CD4-positive, alpha-beta T cell treated with Interleukin-6 at 100 ng/mL for 8 hours (primary cell): ENCODE measurements around the gene DMD.
"Not testable (repeated sequence)": the region's sequence is repeated elsewhere in the genome, so short reads cannot be mapped to it uniquely, and the experiment has no call there.

Experiments used
- DNase-seq: peaks from one replicate; pipeline ENCODE4 v3.0.0-alpha.2; 2020; ENCODE audit warnings: mixed read lengths, low spot score

Gene DMD

GRCh38 chrX:32269866-32270265 lies 941.5 kb downstream of the DMD start:
- DNase-seq, result no peak

GRCh38 chrX:32268207-32268606 lies 943.1 kb downstream of the DMD start:
- DNase-seq, result no peak

GRCh38 chrX:32267796-32268195 lies 943.6 kb downstream of the DMD start:
- no peak for DNase-seq

- DNase-seq, result not testable (repeated sequence)
These were observed 964.7 kb downstream of the DMD start for GRCh38 chrX:32246675-32247074.

- DNase-seq, result no peak
These were observed 1015.7 kb downstream of the DMD start for GRCh38 chrX:32195611-32196010.

GRCh38 chrX:32191316-32191715 lies 1020.0 kb downstream of the DMD start:
- no peak for DNase-seq

GRCh38 chrX:32185160-32185559 lies 1026.2 kb downstream of the DMD start:
- DNase-seq, result no peak

- no peak for DNase-seq
These were observed 1028.3 kb downstream of the DMD start for GRCh38 chrX:32183066-32183465.

GRCh38 chrX:32176510-32176909 lies 1034.8 kb downstream of the DMD start:
- no peak for DNase-seq

GRCh38 chrX:32170481-32170880 lies 1040.9 kb downstream of the DMD start:
- no peak for DNase-seq

GRCh38 chrX:32155044-32155638 lies 1056.2 kb downstream of the DMD start:
- DNase-seq, result no peak

GRCh38 chrX:32153585-32153984 lies 1057.8 kb downstream of the DMD start:
- no peak for DNase-seq

GRCh38 chrX:32150141-32150540 lies 1061.2 kb downstream of the DMD start:
- DNase-seq, result no peak

- no peak for DNase-seq
These were observed 1069.5 kb downstream of the DMD start for GRCh38 chrX:32141841-32142240.

GRCh38 chrX:32139476-32139875 lies 1071.9 kb downstream of the DMD start:
- DNase-seq, result no peak

- DNase-seq, result no peak
These were observed 1073.8 kb downstream of the DMD start for GRCh38 chrX:32137525-32137924.

- no peak for DNase-seq
These were observed 1084.4 kb downstream of the DMD start for GRCh38 chrX:32126997-32127396.

- DNase-seq, result no peak
These were observed 1092.5 kb downstream of the DMD start for GRCh38 chrX:32118832-32119231.

- DNase-seq, result no peak
These were observed 1095.3 kb downstream of the DMD start for GRCh38 chrX:32116047-32116446.

- DNase-seq, result no peak
These were observed 1123.7 kb downstream of the DMD start for GRCh38 chrX:32087663-32088062.

- DNase-seq, result no peak
These were observed 1126.6 kb downstream of the DMD start for GRCh38 chrX:32084757-32085156.

- no peak for DNase-seq
These were observed 1163.1 kb downstream of the DMD start for GRCh38 chrX:32048285-32048684.

GRCh38 chrX:32045149-32045548 lies 1166.2 kb downstream of the DMD start:
- no peak for DNase-seq

- DNase-seq, result no peak
These were observed 1170.2 kb downstream of the DMD start for GRCh38 chrX:32041181-32041580.

GRCh38 chrX:32026772-32027171 lies 1184.6 kb downstream of the DMD start:
- DNase-seq, result no peak
